ENCODE measurements around the gene PACRG. TPM values are rescaled to one million over a fixed set of nuclear protein-coding genes. Genes with fewer than 3 reads are reported as not detected.

PACRG gene
- total RNA-seq, 4 donors from 2014 or later, result 0.29 to 1.6 (median 0.61) TPM

DNA sequence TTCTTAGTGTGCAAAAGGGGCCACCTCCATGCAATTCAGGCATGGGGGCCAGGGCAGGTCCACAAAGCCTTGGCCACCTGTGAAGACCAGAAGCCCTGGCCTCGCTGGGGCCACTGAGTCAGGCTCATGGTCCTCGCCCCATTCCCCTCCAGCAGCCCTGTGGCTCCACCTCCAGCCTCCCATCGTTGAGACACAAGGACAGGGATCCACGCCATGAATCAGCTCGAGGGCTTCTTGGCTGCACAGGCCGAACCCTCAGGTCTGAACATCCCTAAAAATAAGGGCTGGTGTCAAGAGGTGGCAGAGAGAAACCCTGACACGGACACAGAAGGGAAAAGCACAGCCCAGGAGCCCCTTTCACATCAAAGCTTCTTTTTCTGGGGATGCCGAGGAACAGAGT, 618.2 kb downstream of the PACRG start:
- ATAC-seq (peak; percentile 37), DNase-seq (peak in 1 of 2 donors; percentile 55)
- H3K4me1 ChIP-seq, result peaks cover 18 to 35% of the 10 kb centered on the region in 2 donors
- H3K9me3 ChIP-seq, result no peaks in the 10 kb centered on the region
- no peaks in the 10 kb centered on the region for H3K27me3 ChIP-seq
- peak overlapping the region; percentile 73 to 93 (median 86) for H3K27ac ChIP-seq
- in situ Hi-C loops (cut with MboI; ENCODE audit: low sequenced_read_pairs in 4 of 4) (loop anchor here in 1 of 4 donors (5.0 kb wide), 1 partner anchor 46 kb away; no protein-coding TSS in a partner anchor), intact Hi-C loops (cut with DNase I; ENCODE audit: low total_unique reads) (loop anchor here (2.0 to 5.0 kb wide), 5 partner anchors 55 to 611 kb away; no protein-coding TSS in a partner anchor)
- H3K4me3 ChIP-seq, result peak overlapping the region in 3 of 4 donors; percentile 43 to 45 (median 44)
- TF ChIP-seq, protein P1, sequence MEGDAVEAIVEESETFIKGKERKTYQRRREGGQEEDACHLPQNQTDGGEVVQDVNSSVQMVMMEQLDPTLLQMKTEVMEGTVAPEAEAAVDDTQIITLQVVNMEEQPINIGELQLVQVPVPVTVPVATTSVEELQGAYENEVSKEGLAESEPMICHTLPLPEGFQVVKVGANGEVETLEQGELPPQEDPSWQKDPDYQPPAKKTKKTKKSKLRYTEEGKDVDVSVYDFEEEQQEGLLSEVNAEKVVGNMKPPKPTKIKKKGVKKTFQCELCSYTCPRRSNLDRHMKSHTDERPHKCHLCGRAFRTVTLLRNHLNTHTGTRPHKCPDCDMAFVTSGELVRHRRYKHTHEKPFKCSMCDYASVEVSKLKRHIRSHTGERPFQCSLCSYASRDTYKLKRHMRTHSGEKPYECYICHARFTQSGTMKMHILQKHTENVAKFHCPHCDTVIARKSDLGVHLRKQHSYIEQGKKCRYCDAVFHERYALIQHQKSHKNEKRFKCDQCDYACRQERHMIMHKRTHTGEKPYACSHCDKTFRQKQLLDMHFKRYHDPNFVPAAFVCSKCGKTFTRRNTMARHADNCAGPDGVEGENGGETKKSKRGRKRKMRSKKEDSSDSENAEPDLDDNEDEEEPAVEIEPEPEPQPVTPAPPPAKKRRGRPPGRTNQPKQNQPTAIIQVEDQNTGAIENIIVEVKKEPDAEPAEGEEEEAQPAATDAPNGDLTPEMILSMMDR (IDR thresholded peaks at IDR 0.05 in 4 of 5, conservative IDR thresholded peaks at IDR 0.05 in 1 of 5), result no peak
- no peak for TF ChIP-seq POLR2A (IDR thresholded peaks at IDR 0.05)
- H3K36me3 ChIP-seq, result no peaks in the 10 kb centered on the region

DNA sequence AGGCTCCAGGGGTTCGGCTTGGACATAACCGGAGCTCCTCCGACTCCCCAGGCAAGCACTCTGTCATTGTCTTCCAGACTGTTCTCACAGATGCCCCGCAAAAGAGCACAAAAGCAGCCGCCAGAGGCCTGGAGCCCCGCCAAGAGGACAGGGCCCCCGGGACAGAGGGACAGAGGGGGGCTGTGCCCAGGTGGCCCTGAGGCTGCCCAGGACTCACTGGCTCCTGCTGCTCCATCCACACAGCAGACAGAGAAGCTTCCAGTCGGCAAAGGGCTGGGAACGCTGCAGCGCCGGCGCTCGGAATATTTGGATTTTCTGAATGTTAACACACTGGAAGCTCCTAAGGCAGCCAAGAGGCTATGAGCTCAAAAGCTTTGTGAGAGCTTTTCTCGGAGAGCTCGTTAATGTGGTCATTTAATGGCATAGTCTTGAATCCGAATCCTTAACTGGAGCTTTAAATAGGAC, 618.8 kb downstream of the PACRG start:
- Histone ChIP-seq H3K4me1 (peaks cover 16 to 31% of the 10 kb centered on the region in 2 donors), H3K4me3 (peak overlapping the region; percentile 38 to 45 (median 44)), H3K36me3 (no peaks in the 10 kb centered on the region), H3K27ac (peak overlapping the region; percentile 73 to 93 (median 86)), H3K9me3 (no peaks in the 10 kb centered on the region), H3K27me3 (no peaks in the 10 kb centered on the region)
- in situ Hi-C loops (cut with MboI; ENCODE audit: low sequenced_read_pairs in 4 of 4) (loop anchor here in 1 of 4 donors (5.0 kb wide), 1 partner anchor 46 kb away; no protein-coding TSS in a partner anchor), intact Hi-C loops (cut with DNase I; ENCODE audit: low total_unique reads) (loop anchor here (2.0 to 5.0 kb wide), 5 partner anchors 56 to 611 kb away; no protein-coding TSS in a partner anchor)
- DNase-seq (no peak), ATAC-seq (peak; percentile 53 to 65)
- TF ChIP-seq, protein P1 (IDR thresholded peaks at IDR 0.05 in 4 of 5, conservative IDR thresholded peaks at IDR 0.05 in 1 of 5), result no peak
- TF ChIP-seq POLR2A (IDR thresholded peaks at IDR 0.05), result no peak

DNA sequence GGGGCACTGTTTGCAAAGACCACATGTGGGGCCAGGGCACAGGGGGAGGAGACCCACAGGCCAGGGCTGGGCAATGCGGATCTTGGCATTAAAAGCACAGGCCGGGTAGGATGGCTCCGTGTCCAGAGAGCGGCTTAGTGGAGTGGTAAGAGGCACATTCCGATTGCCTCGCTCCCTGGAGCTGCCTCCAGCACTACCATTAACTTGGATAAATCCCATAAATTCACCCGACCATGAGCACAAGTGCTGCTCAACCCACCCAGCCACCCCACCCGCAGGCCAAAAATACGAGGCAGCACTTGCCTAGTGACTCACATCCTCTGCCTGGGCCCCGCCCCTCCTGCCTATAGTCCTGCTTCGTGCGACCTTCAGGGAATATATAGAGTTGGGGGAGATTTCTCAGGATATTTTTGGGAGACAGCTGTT, 619.3 kb downstream of the PACRG start:
- H3K36me3 ChIP-seq, result no peaks in the 10 kb centered on the region
- no peaks in the 10 kb centered on the region for H3K27me3 ChIP-seq
- H3K27ac ChIP-seq, result peak overlapping the region; percentile 73 to 93 (median 86)
- peak in 1 of 2 donors; percentile 69 for DNase-seq
- peaks cover 16 to 26% of the 10 kb centered on the region in 2 donors for H3K4me1 ChIP-seq
- in situ Hi-C loops (cut with MboI; ENCODE audit: low sequenced_read_pairs in 4 of 4) (loop anchor here in 1 of 4 donors (5.0 kb wide), 1 partner anchor 45 kb away; no protein-coding TSS in a partner anchor), intact Hi-C loops (cut with DNase I; ENCODE audit: low total_unique reads) (loop anchor here (2.0 to 5.0 kb wide), 5 partner anchors 56 to 610 kb away; no protein-coding TSS in a partner anchor)
- ATAC-seq, result peak; percentile 55 to 69
- peak overlapping the region; percentile 38 to 45 (median 44) for H3K4me3 ChIP-seq
- TF ChIP-seq, protein P1 (IDR thresholded peaks at IDR 0.05 in 4 of 5, conservative IDR thresholded peaks at IDR 0.05 in 1 of 5), result no peak
- peak in 1 of 2 donors; percentile 48 for TF ChIP-seq POLR2A (IDR thresholded peaks at IDR 0.05)
- no peaks in the 10 kb centered on the region for H3K9me3 ChIP-seq

DNA sequence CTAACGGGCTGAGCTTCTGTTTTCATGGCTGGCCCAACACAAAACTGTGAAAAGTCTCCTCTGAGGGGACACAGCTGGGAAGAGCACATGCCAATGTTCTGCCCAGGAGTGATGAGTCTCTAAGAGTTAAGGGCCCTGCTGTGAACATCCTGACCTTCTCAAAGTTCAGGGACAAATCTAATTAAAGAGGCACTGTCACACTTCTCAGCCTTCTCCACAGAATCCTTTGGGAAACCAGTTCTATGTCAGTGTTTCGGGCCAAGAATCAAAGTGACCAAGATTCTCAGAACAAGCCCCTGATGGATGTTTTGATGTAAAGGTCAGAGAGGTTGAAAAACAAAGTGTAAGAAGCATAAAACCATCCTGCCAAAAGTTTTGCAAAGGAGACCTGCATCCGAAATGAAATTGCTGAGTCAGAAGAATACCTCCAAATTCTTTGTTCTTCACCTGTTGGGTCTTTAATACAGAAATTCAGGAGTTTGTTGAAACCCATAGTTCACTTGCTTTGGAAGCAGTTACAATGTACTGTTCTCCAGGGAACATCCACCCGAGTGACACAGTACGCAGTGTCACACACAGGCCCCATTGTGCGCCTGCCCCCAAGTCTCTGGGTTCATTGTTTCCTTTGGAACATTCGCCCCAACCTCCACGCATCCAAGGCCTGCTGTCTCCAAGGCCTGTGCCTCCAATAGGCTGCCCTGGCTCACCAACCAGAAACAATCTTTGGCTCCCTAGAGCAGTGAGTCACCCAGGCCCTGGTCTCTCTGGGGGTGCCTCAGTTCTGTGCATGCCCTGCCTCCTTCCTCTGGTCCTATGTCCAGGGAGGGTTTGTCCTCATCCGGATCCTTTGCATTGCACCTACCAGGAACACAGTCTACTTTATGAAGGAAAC, 621.3 kb downstream of the PACRG start:
- H3K36me3 ChIP-seq, result no peaks in the 10 kb centered on the region
- in situ Hi-C loops (cut with MboI; ENCODE audit: low sequenced_read_pairs in 4 of 4) (loop anchor here in 1 of 4 donors (5.0 kb wide), 1 partner anchor 43 kb away; no protein-coding TSS in a partner anchor), intact Hi-C loops (cut with DNase I; ENCODE audit: low total_unique reads) (loop anchor here (5.0 kb wide), 3 partner anchors 87 to 608 kb away; no protein-coding TSS in a partner anchor)
- DNase-seq, result no peak
- peak overlapping the region; percentile 73 to 93 (median 86) for H3K27ac ChIP-seq
- H3K27me3 ChIP-seq, result no peaks in the 10 kb centered on the region
- no peak overlapping the region for H3K4me3 ChIP-seq
- no peaks in the 10 kb centered on the region for H3K9me3 ChIP-seq
- no peak for ATAC-seq
- TF ChIP-seq POLR2A (IDR thresholded peaks at IDR 0.05), result no peak
- TF ChIP-seq, protein P1 (IDR thresholded peaks at IDR 0.05 in 4 of 5, conservative IDR thresholded peaks at IDR 0.05 in 1 of 5), result no peak
- peaks cover 16 to 24% of the 10 kb centered on the region in 2 donors for H3K4me1 ChIP-seq

Measured in gastrocnemius medialis (tissue), 4 donors.